Glutamatergic neuron (in vitro differentiated cells): ENCODE data around the gene YPEL4. TPM values are rescaled to one million over a fixed set of nuclear protein-coding genes. Genes with fewer than 3 reads are reported as not detected.
A peak's percentile ranks its signal among the peaks of the same experiment; 100 is the strongest.

ENCODE experiments used
- DNase-seq: peaks from one replicate; pipeline ENCODE4 v3.0.0; 2022
- H3K27ac Mint-ChIP-seq: one replicate; pipeline ENCODE4 v1.8.0; 2020; ENCODE audit warnings: mild to moderate bottlenecking, mixed read lengths, inconsistent platforms; ENCODE audit not compliant: unreplicated experiment
- H3K27me3 Mint-ChIP-seq: one replicate; pipeline ENCODE4 v1.8.0; 2020; ENCODE audit warnings: mild to moderate bottlenecking, moderate library complexity, mixed read lengths, inconsistent platforms; ENCODE audit not compliant: unreplicated experiment
- H3K36me3 Mint-ChIP-seq: one replicate; pipeline ENCODE4 v1.8.0; 2020; ENCODE audit warnings: mild to moderate bottlenecking, mixed read lengths, inconsistent platforms; ENCODE audit not compliant: unreplicated experiment
- H3K4me1 Mint-ChIP-seq: one replicate; pipeline ENCODE4 v1.8.0; 2020; ENCODE audit warnings: mild to moderate bottlenecking, low read depth, mixed read lengths, inconsistent platforms; ENCODE audit not compliant: unreplicated experiment
- H3K4me3 Mint-ChIP-seq: one replicate; pipeline ENCODE4 v1.8.0; 2020; ENCODE audit warnings: mild to moderate bottlenecking, mixed read lengths, inconsistent platforms; ENCODE audit not compliant: unreplicated experiment
- H3K9me3 Mint-ChIP-seq: one replicate; pipeline ENCODE4 v1.8.0; 2020; ENCODE audit warnings: mild to moderate bottlenecking, moderate library complexity, mixed read lengths, inconsistent platforms; ENCODE audit not compliant: unreplicated experiment
- total RNA-seq: library from RNA; stranded (reverse); fragmentation: NEBNext Ultra II Directional; extraction: Animal tissue kit (Norgen Biotek cat#: 25700); gene quantifications from one replicate; pipeline ENCODE4 v1.2.1, GENCODE V29; 2021; ENCODE audit not compliant: unreplicated experiment
- TF ChIP-seq, protein P1 (sequence below): fragments of 200-600 bp; sonication (generic); IDR thresholded peaks from one replicate; pipeline ENCODE4 v1.5.0; 2021; ENCODE audit not compliant: partially characterized antibody, unreplicated experiment

The YPEL4 gene
- total RNA-seq, 1 donor from 2014 or later: 16.9 TPM

DNA sequence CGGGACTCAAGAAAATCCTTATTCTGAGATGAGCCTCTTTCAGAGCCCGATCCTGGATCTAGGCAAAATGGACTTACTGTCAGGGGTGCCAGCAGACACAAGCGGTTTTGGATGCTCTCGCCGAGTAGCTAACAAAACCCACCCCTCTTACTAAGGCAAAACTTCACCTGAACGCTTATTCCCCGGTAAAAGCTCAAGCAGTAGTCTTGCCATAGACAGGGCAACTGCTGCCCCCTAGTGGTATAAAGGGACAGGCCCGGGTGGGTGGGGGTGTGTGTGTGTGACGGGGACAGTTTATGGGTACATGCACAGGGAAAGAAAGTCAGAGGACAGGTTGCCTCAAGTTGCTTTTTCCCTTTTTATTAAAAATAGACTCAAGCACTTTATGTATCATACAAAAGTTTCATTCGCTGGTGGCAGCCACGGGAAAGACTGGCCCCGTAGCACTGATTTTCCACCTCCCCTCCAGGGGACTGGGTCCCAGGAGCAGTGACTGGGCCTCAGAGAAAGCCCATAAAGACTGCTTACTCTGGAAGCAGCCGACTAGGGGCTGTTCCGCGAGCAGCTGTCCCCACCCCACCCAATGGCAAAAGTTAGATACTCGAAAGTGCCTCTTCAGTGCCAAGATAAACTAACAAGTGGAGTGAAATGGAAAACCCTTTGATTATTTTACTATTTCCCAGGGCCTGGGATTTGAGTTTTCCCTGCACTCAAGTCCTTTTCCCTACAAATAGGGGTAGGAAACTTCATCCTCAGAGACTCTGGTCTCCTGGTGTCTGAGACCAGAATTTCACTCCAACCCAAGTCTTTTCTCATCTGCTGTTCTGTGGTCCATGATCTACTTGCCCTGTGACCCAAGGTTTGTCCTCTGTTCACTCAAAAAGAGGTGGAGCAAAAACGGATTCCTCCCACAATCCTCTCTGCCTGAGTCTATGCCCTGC is 4.7 kb downstream of the YPEL4 start:
- Mint-ChIP-seq H3K9me3 (peaks cover 35% of the 10 kb centered on the region), H3K36me3 (no peaks in the 10 kb centered on the region), H3K27ac (peak overlapping the region; percentile 77), H3K4me3 (peak overlapping the region; percentile 97), H3K4me1 (peaks cover 56% of the 10 kb centered on the region), H3K27me3 (peaks cover 46% of the 10 kb centered on the region)
- TF ChIP-seq, protein P1, sequence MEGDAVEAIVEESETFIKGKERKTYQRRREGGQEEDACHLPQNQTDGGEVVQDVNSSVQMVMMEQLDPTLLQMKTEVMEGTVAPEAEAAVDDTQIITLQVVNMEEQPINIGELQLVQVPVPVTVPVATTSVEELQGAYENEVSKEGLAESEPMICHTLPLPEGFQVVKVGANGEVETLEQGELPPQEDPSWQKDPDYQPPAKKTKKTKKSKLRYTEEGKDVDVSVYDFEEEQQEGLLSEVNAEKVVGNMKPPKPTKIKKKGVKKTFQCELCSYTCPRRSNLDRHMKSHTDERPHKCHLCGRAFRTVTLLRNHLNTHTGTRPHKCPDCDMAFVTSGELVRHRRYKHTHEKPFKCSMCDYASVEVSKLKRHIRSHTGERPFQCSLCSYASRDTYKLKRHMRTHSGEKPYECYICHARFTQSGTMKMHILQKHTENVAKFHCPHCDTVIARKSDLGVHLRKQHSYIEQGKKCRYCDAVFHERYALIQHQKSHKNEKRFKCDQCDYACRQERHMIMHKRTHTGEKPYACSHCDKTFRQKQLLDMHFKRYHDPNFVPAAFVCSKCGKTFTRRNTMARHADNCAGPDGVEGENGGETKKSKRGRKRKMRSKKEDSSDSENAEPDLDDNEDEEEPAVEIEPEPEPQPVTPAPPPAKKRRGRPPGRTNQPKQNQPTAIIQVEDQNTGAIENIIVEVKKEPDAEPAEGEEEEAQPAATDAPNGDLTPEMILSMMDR: peak; percentile 92
- DNase-seq: peak; percentile 90

DNA sequence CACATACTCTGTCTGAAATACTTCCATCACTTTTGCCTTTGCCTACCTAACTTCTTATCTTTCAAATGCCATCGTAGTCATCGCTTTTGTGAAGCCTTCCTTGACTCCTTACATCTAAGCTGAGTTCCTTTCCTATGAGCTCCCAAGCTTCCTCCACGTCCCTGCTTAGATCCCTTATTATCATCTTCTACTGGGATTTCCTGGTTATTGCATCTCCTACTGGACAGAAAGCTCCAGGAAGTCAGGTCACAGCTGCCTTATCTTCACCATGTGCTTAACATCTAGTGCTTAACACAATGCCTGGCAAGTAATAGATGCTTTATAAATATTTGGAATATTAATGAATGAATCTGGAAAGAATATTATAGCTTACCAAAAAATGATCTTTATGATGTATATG is 5.9 kb downstream of the YPEL4 start:
- peak overlapping the region; percentile 74 for H3K4me3 Mint-ChIP-seq

DNA sequence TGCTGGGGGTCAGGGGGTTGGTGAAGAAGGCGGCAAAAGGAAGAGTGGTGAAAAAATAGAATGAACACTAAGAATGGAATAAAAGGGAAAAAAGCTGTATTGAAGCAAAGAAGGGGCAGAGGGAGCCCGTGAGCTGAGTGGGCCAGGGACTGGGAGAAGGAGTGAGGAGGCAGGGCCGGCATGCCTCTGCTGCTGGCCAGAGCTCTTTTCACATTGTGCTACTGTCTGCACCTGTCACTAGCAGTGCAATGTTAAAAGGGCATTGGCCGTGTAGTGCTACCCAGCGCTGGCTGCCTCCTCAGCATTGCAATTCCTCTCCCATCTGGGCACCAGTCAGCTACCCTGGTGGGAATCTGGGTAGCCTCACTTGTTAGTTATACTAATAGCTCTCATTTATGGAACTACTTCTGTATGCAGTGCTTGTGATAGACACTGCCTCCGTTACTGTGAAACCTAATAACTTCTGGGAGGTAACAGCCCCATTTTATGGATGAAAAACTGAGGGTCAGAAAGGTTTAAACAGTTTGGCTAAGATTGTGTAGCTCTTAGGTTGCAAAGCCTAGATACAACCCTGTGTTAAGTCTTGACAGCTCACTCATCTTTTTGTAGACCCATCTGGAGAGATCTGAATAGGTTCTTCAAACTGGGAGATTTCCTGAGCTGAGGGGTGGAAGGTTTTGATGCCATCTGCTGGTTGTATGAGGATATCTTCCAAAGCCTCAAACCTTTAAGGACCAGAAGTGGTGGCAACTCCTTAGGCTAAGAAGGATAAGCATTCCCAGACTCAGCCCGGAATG is 8.5 kb downstream of the YPEL4 start:
- TF ChIP-seq, protein P1: no peak
- H3K36me3 Mint-ChIP-seq: no peaks in the 10 kb centered on the region
- peaks cover 46% of the 10 kb centered on the region for H3K4me1 Mint-ChIP-seq
- H3K27ac Mint-ChIP-seq: peak overlapping the region; percentile 90
- peaks cover 36% of the 10 kb centered on the region for H3K27me3 Mint-ChIP-seq
- peak; percentile 58 for DNase-seq
- peak overlapping the region; percentile 98 for H3K4me3 Mint-ChIP-seq
- peaks cover 18% of the 10 kb centered on the region for H3K9me3 Mint-ChIP-seq

More for the DNA sequence above, 5.9 kb downstream of the YPEL4 start:
- TF ChIP-seq, protein P1: no peak
- Mint-ChIP-seq H3K4me1 (peaks cover 55% of the 10 kb centered on the region), H3K9me3 (peaks cover 30% of the 10 kb centered on the region), H3K36me3 (no peaks in the 10 kb centered on the region), H3K27me3 (peaks cover 45% of the 10 kb centered on the region), H3K27ac (peak overlapping the region; percentile 50)
- DNase-seq: no peak

DNA sequence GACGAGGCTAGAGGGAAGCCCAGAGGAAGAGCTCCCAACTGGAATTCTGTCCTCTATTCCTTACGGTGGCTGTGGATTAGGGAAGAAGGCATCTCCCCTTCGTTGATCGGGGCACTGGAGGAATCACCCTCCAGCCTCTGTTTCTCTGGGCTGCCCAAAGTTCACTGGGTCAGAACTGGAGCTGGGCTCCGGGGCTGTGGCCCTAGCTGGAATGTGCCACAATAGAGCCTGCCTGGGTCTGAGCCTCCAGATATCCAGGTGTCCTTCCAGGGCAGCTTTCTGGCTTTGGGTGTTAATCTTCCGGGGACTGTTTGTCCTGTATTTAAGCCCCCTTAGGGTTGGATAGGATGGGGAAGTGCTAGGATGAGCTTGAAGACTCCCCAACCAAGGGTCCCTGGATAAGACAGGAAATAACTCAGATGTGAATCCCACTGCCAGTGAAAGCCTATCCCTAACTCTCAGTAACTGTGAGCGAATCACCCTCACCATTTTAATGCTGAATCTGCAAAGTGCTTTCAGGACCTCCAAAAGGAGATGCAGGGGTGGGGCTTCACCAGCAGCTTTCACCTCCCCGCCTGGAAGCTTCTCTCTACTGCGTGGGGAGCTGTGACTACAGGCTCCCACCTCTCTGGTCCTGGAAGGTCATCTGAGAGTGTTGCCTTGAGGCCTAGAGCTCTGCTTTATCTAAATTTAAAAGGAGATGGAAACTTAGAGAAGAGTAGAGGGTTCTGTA is 9.5 kb downstream of the YPEL4 start:
- DNase-seq: no peak
- Mint-ChIP-seq H3K27ac (peak overlapping the region; percentile 90), H3K9me3 (peaks cover 18% of the 10 kb centered on the region), H3K27me3 (peaks cover 36% of the 10 kb centered on the region), H3K4me1 (peaks cover 39% of the 10 kb centered on the region), H3K36me3 (no peaks in the 10 kb centered on the region), H3K4me3 (peak overlapping the region; percentile 98)
- TF ChIP-seq, protein P1: no peak
